ENCODE data around the gene GAP43. TPM values are rescaled to one million over a fixed set of nuclear protein-coding genes. Genes with fewer than 3 reads are reported as not detected.

Gene GAP43
- total RNA-seq, result 0.39 and 0.65 TPM in 2 replicates

GRCh38 chr3:115623044-115623868, at the start of gene GAP43:
Gene GAP43 (plus strand): TSS chr3:115623510. CDS start chr3:115623690, 180 bp downstream.

All from articular chondrocyte of knee joint (primary cell).